Erythroblast (primary cell): ENCODE data around the gene GPRIN1.

Experiments used
- DNase-seq, 2 experiments: peaks; one replicate each; lab custom pipeline; 2025; lab: John Stamatoyannopoulos, UW
- GATA1 ChIP-seq: IDR thresholded peaks from 2 replicates; pipeline ENCODE4 v1.6.1; 2011; ENCODE audit warnings: low read depth, mild to moderate bottlenecking, control low read depth, low read length, moderate library complexity
- POLR2A ChIP-seq: IDR thresholded peaks from 2 replicates; pipeline ENCODE4 v1.6.1; 2011; ENCODE audit warnings: mild to moderate bottlenecking, low read length

GPRIN1 gene

GRCh38 chr5:176637556-176637955 lies 27.6 kb upstream of the GPRIN1 start:
- TF ChIP-seq POLR2A: no peak
- no peak for TF ChIP-seq GATA1
- no peak for DNase-seq

GRCh38 chr5:176636426-176636825 lies 26.5 kb upstream of the GPRIN1 start:
- TF ChIP-seq GATA1 (no peak), POLR2A (no peak)

GRCh38 chr5:176633598-176633997 lies 23.6 kb upstream of the GPRIN1 start:
- no peak for DNase-seq
- TF ChIP-seq GATA1 (no peak), POLR2A (no peak)

More at GRCh38 chr5:176636426-176636825, 26.5 kb upstream of the GPRIN1 start:
- no peak for DNase-seq

- TF ChIP-seq POLR2A: no peak
- TF ChIP-seq GATA1: no peak
- DNase-seq: no peak
These were observed 22.8 kb upstream of the GPRIN1 start for GRCh38 chr5:176632745-176633144.

GRCh38 chr5:176631383-176632200 lies 21.6 kb upstream of the GPRIN1 start:
- DNase-seq: no peak
- TF ChIP-seq GATA1 (no peak), POLR2A (no peak)

GRCh38 chr5:176630681-176631222 lies 20.8 kb upstream of the GPRIN1 start:
- TF ChIP-seq POLR2A (no peak), GATA1 (no peak)
- no peak for DNase-seq

GRCh38 chr5:176629853-176630680 lies 20.1 kb upstream of the GPRIN1 start, which contains the start of the genes EIF4E1B and SNCB:
Gene EIF4E1B, plus strand, starts transcription at chr5:176630675. Its CDS starts 12,113 bp downstream, at chr5:176642788.
Gene SNCB, minus strand, starts transcription at chr5:176630534. Its CDS starts 880 bp downstream, at chr5:176629654.
- TF ChIP-seq GATA1: no peak
- TF ChIP-seq POLR2A: no peak
- peak; percentile 48 to 52 for DNase-seq

- no peak for DNase-seq
- TF ChIP-seq GATA1: no peak
These were observed 19.4 kb upstream of the GPRIN1 start for GRCh38 chr5:176629317-176629852.

GRCh38 chr5:176628406-176629228 lies 18.7 kb upstream of the GPRIN1 start:
- TF ChIP-seq POLR2A: no peak
- no peak for TF ChIP-seq GATA1
- no peak for DNase-seq

- no peak for DNase-seq
- no peak for TF ChIP-seq POLR2A
- TF ChIP-seq GATA1: no peak
These were observed 17.6 kb upstream of the GPRIN1 start for GRCh38 chr5:176627582-176627981.

- no peak for DNase-seq
- TF ChIP-seq GATA1 (no peak), POLR2A (no peak)
These were observed 16.9 kb upstream of the GPRIN1 start for GRCh38 chr5:176626876-176627236.

- DNase-seq: no peak
- TF ChIP-seq POLR2A (no peak), GATA1 (no peak)
These were observed 16.3 kb upstream of the GPRIN1 start for GRCh38 chr5:176625966-176626875.

GRCh38 chr5:176625512-176625911 lies 15.6 kb upstream of the GPRIN1 start:
- no peak for DNase-seq
- TF ChIP-seq GATA1 (no peak), POLR2A (no peak)
